GM12891 (cell line): Measurements from ENCODE around the gene SPOCK1.

ENCODE experiments used
- SPI1 ChIP-seq: IDR thresholded peaks from 2 replicates; pipeline ENCODE4 v1.6.1; 2011; ENCODE audit warnings: low read depth, low read length, control low read depth
- TAF1 ChIP-seq: IDR thresholded peaks from 2 replicates; pipeline ENCODE4 v1.6.1; 2011; ENCODE audit warnings: low read depth, low read length, control low read depth

DNA sequence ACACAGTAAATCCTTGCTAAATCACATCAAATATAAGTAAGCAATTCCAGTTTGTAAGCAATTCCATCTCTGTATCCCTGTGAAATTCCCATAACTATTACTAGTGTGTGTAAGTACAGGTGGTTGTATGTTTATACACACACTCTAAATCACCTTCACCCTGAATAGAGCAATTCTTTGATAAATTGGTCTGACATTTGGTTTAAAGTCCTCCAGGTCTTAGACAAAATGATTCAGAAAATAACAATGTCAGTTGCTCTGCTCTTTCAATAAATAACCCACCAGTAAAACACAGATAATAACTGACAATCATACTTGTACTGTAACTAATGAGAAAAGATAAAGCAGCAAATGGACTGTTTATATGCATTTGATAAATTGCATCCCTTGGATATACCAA, 226.3 kb downstream of the SPOCK1 start:
- TF ChIP-seq SPI1 (no peak), TAF1 (no peak)
